ENCODE data around the gene SLC6A13.

SLC6A13 gene

DNA sequence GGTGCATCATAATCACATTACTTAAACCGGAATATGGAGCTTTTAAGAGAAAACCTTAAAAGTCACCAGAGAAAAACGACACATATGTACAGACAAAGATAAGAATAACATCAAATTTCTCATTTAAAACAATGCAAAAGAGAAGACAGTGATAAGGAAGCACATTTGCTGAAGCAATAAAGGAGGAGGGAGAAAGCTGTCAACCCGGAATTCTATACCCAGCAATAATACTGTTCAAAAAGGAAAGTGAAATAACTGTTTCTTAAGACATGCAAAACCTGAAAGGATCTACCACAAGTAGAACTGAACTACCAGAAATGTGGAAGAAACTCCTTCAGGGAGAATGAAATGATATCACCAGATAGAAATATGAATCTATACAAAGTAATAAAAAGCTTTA lies 15.4 kb downstream of the SLC6A13 start:
- no peaks in the 10 kb centered on the region for H3K36me3 ChIP-seq (ENCODE audit: insufficient read depth)
- TF ChIP-seq CTCF (conservative IDR thresholded peaks at IDR 0.05; ENCODE audit: low read depth, low read length): no peak
- no peaks in the 10 kb centered on the region for H3K79me2 ChIP-seq (ENCODE audit: insufficient read depth, low read depth)
- no peak overlapping the region for H3K4me3 ChIP-seq (IDR thresholded peaks at IDR 0.05; ENCODE audit: insufficient read depth, low read depth, low read length)
- H3K4me2 ChIP-seq: no peak overlapping the region
- no peak overlapping the region for H3K9ac ChIP-seq
- H3K27ac ChIP-seq: no peak overlapping the region
- no peaks in the 10 kb centered on the region for H3K27me3 ChIP-seq (ENCODE audit: insufficient read depth, low read depth)
- no peaks in the 10 kb centered on the region for H3K4me1 ChIP-seq (ENCODE audit: low read depth, poor library complexity, severe bottlenecking)
- no peak overlapping the region for H2AFZ ChIP-seq (ENCODE audit: low read depth)
- no peaks in the 10 kb centered on the region for H4K20me1 ChIP-seq (ENCODE audit: insufficient read depth)

DNA sequence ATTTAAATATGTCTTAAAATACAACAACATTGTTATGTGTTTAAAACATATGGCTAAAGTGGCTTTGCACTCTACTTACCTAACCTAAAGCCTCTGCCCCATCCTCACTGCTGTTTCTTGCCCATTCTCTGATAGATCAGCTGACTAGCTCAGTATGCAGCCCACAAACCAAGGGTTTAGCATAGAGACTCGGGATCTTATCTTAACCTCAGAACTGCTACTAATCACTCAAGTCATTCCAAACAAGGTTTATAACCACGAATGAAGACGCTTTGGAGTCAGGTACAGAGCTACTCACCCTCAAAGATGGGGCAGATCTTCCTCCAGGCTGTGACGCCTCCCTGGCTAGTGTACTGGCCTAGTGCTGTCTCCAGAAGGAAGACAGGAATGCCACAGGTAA lies 19.3 kb downstream of the SLC6A13 start:
- no peak overlapping the region for H3K4me3 ChIP-seq (IDR thresholded peaks at IDR 0.05; ENCODE audit: insufficient read depth, low read depth, low read length)
- no peaks in the 10 kb centered on the region for H4K20me1 ChIP-seq (ENCODE audit: insufficient read depth)
- no peaks in the 10 kb centered on the region for H3K36me3 ChIP-seq (ENCODE audit: insufficient read depth)
- no peaks in the 10 kb centered on the region for H3K79me2 ChIP-seq (ENCODE audit: insufficient read depth, low read depth)
- H3K4me1 ChIP-seq (ENCODE audit: low read depth, poor library complexity, severe bottlenecking): no peaks in the 10 kb centered on the region
- H3K27ac ChIP-seq: no peak overlapping the region
- TF ChIP-seq CTCF (conservative IDR thresholded peaks at IDR 0.05; ENCODE audit: low read depth, low read length): no peak
- no peak overlapping the region for H3K4me2 ChIP-seq
- H3K27me3 ChIP-seq (ENCODE audit: insufficient read depth, low read depth): no peaks in the 10 kb centered on the region
- no peak overlapping the region for H2AFZ ChIP-seq (ENCODE audit: low read depth)
- H3K9ac ChIP-seq: no peak overlapping the region

GRCh38 chr12:242496-242895 lies 20.1 kb downstream of the SLC6A13 start:
- Histone ChIP-seq H3K4me1 (ENCODE audit: low read depth, poor library complexity, severe bottlenecking) (no peaks in the 10 kb centered on the region), H2AFZ (ENCODE audit: low read depth) (no peak overlapping the region), H3K9ac (no peak overlapping the region), H3K27ac (no peak overlapping the region), H3K4me3 (IDR thresholded peaks at IDR 0.05; ENCODE audit: insufficient read depth, low read depth, low read length) (no peak overlapping the region), H4K20me1 (ENCODE audit: insufficient read depth) (no peaks in the 10 kb centered on the region), H3K27me3 (ENCODE audit: insufficient read depth, low read depth) (no peaks in the 10 kb centered on the region), H3K36me3 (ENCODE audit: insufficient read depth) (no peaks in the 10 kb centered on the region), H3K79me2 (ENCODE audit: insufficient read depth, low read depth) (no peaks in the 10 kb centered on the region), H3K4me2 (no peak overlapping the region)
- no peak for TF ChIP-seq CTCF (conservative IDR thresholded peaks at IDR 0.05; ENCODE audit: low read depth, low read length)

DNA sequence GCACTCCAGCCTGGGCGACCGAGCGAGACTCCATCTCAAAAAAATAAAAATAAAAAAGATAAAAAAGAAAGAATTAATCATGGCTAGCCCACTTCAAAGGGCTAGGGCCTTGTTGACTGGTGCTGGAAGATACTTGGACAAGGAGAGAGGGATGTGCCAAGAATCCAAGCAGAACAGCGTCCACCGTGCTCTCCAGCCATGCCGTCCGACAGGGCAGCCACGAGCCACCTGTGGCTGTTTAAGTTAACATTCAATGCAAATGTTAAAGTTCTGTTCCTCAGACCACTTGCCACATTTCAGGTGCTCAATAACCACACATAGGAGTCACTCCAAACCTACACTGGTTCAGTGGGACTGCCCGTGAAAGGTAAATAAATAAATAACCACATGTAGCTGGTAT lies 21.4 kb downstream of the SLC6A13 start:
- no peak for TF ChIP-seq CTCF (conservative IDR thresholded peaks at IDR 0.05; ENCODE audit: low read depth, low read length)
- no peaks in the 10 kb centered on the region for H3K4me1 ChIP-seq (ENCODE audit: low read depth, poor library complexity, severe bottlenecking)
- H3K79me2 ChIP-seq (ENCODE audit: insufficient read depth, low read depth): no peaks in the 10 kb centered on the region
- H3K27me3 ChIP-seq (ENCODE audit: insufficient read depth, low read depth): no peaks in the 10 kb centered on the region
- H3K36me3 ChIP-seq (ENCODE audit: insufficient read depth): no peaks in the 10 kb centered on the region
- H3K27ac ChIP-seq: no peak overlapping the region
- H3K9ac ChIP-seq: no peak overlapping the region
- no peak overlapping the region for H2AFZ ChIP-seq (ENCODE audit: low read depth)
- H4K20me1 ChIP-seq (ENCODE audit: insufficient read depth): no peaks in the 10 kb centered on the region
- no peak overlapping the region for H3K4me3 ChIP-seq (IDR thresholded peaks at IDR 0.05; ENCODE audit: insufficient read depth, low read depth, low read length)
- H3K4me2 ChIP-seq: no peak overlapping the region

DNA sequence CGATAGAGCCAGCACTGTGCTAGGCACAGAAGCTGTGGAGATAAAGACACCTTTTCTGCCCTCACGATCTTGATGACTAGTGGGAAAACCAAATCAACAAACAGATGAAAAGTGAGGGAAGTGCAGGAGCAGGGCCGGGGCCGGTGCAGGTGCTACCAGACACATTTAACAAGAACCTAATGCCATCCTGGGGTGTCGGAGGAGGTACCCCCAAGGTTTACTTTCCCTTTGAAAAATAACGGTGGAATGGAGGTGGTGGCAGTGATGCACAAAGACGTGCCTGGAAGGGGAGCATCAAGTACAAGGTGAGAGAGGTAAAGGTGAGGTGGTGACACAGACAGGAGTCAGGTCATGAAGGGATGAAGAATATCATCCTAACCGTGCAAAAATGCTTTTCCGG lies 22.1 kb downstream of the SLC6A13 start:
- H2AFZ ChIP-seq (ENCODE audit: low read depth): no peak overlapping the region
- no peaks in the 10 kb centered on the region for H3K36me3 ChIP-seq (ENCODE audit: insufficient read depth)
- no peak overlapping the region for H3K9ac ChIP-seq
- TF ChIP-seq CTCF (conservative IDR thresholded peaks at IDR 0.05; ENCODE audit: low read depth, low read length): no peak
- no peak overlapping the region for H3K27ac ChIP-seq
- H3K4me2 ChIP-seq: no peak overlapping the region
- no peaks in the 10 kb centered on the region for H3K79me2 ChIP-seq (ENCODE audit: insufficient read depth, low read depth)
- H3K4me1 ChIP-seq (ENCODE audit: low read depth, poor library complexity, severe bottlenecking): no peaks in the 10 kb centered on the region
- H3K27me3 ChIP-seq (ENCODE audit: insufficient read depth, low read depth): no peaks in the 10 kb centered on the region
- no peaks in the 10 kb centered on the region for H4K20me1 ChIP-seq (ENCODE audit: insufficient read depth)
- no peak overlapping the region for H3K4me3 ChIP-seq (IDR thresholded peaks at IDR 0.05; ENCODE audit: insufficient read depth, low read depth, low read length)
